ENCODE measurements around the gene ZNF761. TPM values are rescaled to one million over a fixed set of nuclear protein-coding genes. Genes with fewer than 3 reads are reported as not detected.
A peak's percentile ranks its signal among the peaks of the same experiment; 100 is the strongest.
"Not testable (repeated sequence)": the region's sequence is repeated elsewhere in the genome, so short reads cannot be mapped to it uniquely, and the experiment has no call there.

ZNF761 gene
- total RNA-seq, 1 donor from 2014 or later = 14.0 TPM

DNA sequence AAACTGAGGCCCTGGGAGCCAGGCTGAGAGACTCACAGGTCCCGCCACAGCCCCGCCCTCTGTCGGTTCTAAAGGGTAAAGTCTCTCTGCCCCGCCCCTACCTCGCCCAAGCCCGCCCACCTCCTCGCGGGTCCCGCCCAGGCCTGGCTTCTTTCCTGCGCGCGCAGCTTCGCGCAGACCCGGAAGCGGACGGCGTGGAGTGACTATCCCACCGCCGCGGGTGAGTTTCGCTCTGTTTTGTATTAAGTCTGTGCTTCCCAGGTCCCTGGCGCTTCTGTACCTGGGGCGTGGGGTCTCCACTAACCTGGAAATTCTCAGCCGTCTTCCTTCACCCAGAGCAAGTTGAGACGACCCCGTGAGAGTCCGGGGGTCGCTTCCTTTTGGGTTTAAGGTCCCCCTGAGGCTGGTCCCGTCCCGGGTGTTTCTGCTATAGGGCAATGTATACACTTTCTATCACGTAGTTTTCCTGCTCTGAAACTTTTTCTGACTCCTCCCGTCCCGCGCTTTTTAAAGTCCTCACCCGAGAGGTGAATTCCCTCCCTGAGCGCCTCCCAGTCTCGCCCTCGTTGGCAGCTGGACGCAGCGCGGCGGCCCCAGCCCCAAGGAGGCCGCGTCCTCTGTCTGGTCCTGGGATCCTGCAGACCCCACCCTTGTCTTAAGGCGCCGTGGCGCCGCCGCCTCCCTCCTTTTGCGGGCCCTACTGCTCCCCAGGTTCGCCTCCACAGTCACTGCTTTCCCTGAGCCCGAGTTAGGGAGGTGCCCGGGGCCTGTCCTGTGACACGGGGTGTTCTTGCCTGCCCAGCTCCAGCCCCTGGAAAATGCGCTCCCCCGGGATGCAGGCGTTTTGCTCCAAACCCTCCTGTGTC lies 36.6 kb upstream of the ZNF761 start, which contains the start of gene ZNF765:
Gene ZNF765, plus strand, starts transcription at position 176 of the 866 bp plus-strand sequence. CDS start 2,867 bp downstream, outside the sequence.
- Histone ChIP-seq H3K36me3 (ENCODE audit: control insufficient read depth, insufficient read depth, low read length) (peaks cover 3% of the 10 kb centered on the region), H3K27me3 (ENCODE audit: control insufficient read depth, insufficient read depth, low read length) (no peaks in the 10 kb centered on the region), H3K4me3 (ENCODE audit: low read depth, low read length) (peak within 1 kb of the TSS; percentile 88)
- FAIRE-seq (no peak), DNase-seq (ENCODE audit: low read depth) (peak; percentile 74)
- TF ChIP-seq CTCF (IDR thresholded peaks at IDR 0.05; ENCODE audit: insufficient read depth, low read length, severe bottlenecking) = peak; percentile 61

- not testable (repeated sequence) for H3K27me3 ChIP-seq (ENCODE audit: control insufficient read depth, insufficient read depth, low read length); FAIRE-seq; H3K36me3 ChIP-seq (ENCODE audit: control insufficient read depth, insufficient read depth, low read length); DNase-seq (ENCODE audit: low read depth)
- peak overlapping the region; percentile 88 for H3K4me3 ChIP-seq (ENCODE audit: low read depth, low read length)
These were observed 35.8 kb upstream of the ZNF761 start for GRCh38 chr19:53395840-53396524.

DNA sequence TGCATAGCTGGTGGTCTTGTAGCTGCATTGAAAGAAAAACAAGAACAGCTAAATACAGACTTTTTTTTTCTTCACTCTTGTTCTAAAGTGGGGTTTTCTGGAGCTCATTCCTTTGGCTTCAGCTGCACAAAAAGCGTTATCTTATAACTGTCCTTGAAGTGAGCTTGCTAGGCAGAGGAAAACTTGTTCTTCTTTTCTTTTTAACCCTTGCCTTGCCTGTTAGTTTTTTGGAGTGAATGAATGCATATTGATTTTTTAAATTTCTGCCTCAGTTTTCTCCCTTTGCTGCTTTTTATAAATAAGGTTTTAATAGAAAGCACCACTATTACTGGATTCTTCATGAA lies 35.3 kb upstream of the ZNF761 start:
- Histone ChIP-seq H3K36me3 (ENCODE audit: control insufficient read depth, insufficient read depth, low read length) (peaks cover 5% of the 10 kb centered on the region), H3K4me3 (ENCODE audit: low read depth, low read length) (no peak overlapping the region), H3K27me3 (ENCODE audit: control insufficient read depth, insufficient read depth, low read length) (no peaks in the 10 kb centered on the region)
- no peak for TF ChIP-seq CTCF (IDR thresholded peaks at IDR 0.05; ENCODE audit: insufficient read depth, low read length, severe bottlenecking)
- FAIRE-seq (no peak), DNase-seq (ENCODE audit: low read depth) (no peak)

GRCh38 chr19:53397918-53398317 lies 33.9 kb upstream of the ZNF761 start:
- not testable (repeated sequence) for H3K36me3 ChIP-seq (ENCODE audit: control insufficient read depth, insufficient read depth, low read length); DNase-seq (ENCODE audit: low read depth); FAIRE-seq; H3K4me3 ChIP-seq (ENCODE audit: low read depth, low read length); H3K27me3 ChIP-seq (ENCODE audit: control insufficient read depth, insufficient read depth, low read length)

- DNase-seq (ENCODE audit: low read depth) (no peak), FAIRE-seq (no peak)
- TF ChIP-seq CTCF (IDR thresholded peaks at IDR 0.05; ENCODE audit: insufficient read depth, low read length, severe bottlenecking) = no peak
- H3K36me3 ChIP-seq (ENCODE audit: control insufficient read depth, insufficient read depth, low read length) = peaks cover 6% of the 10 kb centered on the region
- H3K27me3 ChIP-seq (ENCODE audit: control insufficient read depth, insufficient read depth, low read length) = no peaks in the 10 kb centered on the region
- H3K4me3 ChIP-seq (ENCODE audit: low read depth, low read length) = no peak overlapping the region
These were observed 22.1 kb upstream of the ZNF761 start for GRCh38 chr19:53409505-53410204.

- not testable (repeated sequence) for H3K27me3 ChIP-seq (ENCODE audit: control insufficient read depth, insufficient read depth, low read length); H3K36me3 ChIP-seq (ENCODE audit: control insufficient read depth, insufficient read depth, low read length); DNase-seq (ENCODE audit: low read depth); FAIRE-seq; H3K4me3 ChIP-seq (ENCODE audit: low read depth, low read length)
These were observed 11.1 kb upstream of the ZNF761 start for GRCh38 chr19:53420520-53421315.

Measured in bronchial epithelial cell (primary cell).